Mesodermal cell (in vitro differentiated cells): ENCODE measurements around the gene LYPD4.
"Not testable (repeated sequence)": the region's sequence is repeated elsewhere in the genome, so short reads cannot be mapped to it uniquely, and the experiment has no call there.

Source experiments
- H3K27ac ChIP-seq: 2 replicates; pipeline ENCODE4 v1.7.0; 2013; ENCODE audit warnings: mild to moderate bottlenecking, low read depth, low read length, moderate library complexity; ENCODE audit not compliant: severe bottlenecking
- H3K36me3 ChIP-seq: 2 replicates; pipeline ENCODE4 v1.7.1; 2013; ENCODE audit warnings: mild to moderate bottlenecking, low read length, moderate library complexity; ENCODE audit not compliant: control insufficient read depth, insufficient read depth
- H3K4me1 ChIP-seq: one replicate; pipeline ENCODE4 v1.7.1; 2013; ENCODE audit warnings: mild to moderate bottlenecking, low read length; ENCODE audit not compliant: insufficient read depth, control insufficient read depth, poor library complexity, severe bottlenecking
- H3K4me3 ChIP-seq: 2 replicates; pipeline ENCODE4 v1.7.0; 2013; ENCODE audit warnings: low read length, control low read depth, mild to moderate bottlenecking; ENCODE audit not compliant: insufficient read depth, poor library complexity, severe bottlenecking; ENCODE audit errors: extremely low read depth
- H3K9me3 ChIP-seq: 2 replicates; pipeline ENCODE4 v1.7.1; 2013; ENCODE audit warnings: mild to moderate bottlenecking, low read length, moderate library complexity; ENCODE audit not compliant: control insufficient read depth
- WGBS, 2 experiments: methylation state at CpG; one replicate each; pipeline ENCODE4 v1.1.5; 2013; ENCODE audit warnings: missing lambda C conversion rate in 2 of 2; ENCODE audit not compliant: insufficient coverage in 2 of 2; 5-methylcytosine and 5-hydroxymethylcytosine counted together

Gene LYPD4

GRCh38 chr19:41883463-41883820 lies 39.0 kb upstream of the LYPD4 start:
- peak overlapping the region; percentile 90 for H3K4me3 ChIP-seq
- H3K4me1 ChIP-seq, result peaks cover 22% of the 10 kb centered on the region
- peaks cover 4% of the 10 kb centered on the region for H3K36me3 ChIP-seq
- WGBS, 2 experiments, result 0 to 1% methylated on average over 10 to 23 of the region's 23 CpGs
- H3K9me3 ChIP-seq, result no peaks in the 10 kb centered on the region
- no peak overlapping the region for H3K27ac ChIP-seq

DNA sequence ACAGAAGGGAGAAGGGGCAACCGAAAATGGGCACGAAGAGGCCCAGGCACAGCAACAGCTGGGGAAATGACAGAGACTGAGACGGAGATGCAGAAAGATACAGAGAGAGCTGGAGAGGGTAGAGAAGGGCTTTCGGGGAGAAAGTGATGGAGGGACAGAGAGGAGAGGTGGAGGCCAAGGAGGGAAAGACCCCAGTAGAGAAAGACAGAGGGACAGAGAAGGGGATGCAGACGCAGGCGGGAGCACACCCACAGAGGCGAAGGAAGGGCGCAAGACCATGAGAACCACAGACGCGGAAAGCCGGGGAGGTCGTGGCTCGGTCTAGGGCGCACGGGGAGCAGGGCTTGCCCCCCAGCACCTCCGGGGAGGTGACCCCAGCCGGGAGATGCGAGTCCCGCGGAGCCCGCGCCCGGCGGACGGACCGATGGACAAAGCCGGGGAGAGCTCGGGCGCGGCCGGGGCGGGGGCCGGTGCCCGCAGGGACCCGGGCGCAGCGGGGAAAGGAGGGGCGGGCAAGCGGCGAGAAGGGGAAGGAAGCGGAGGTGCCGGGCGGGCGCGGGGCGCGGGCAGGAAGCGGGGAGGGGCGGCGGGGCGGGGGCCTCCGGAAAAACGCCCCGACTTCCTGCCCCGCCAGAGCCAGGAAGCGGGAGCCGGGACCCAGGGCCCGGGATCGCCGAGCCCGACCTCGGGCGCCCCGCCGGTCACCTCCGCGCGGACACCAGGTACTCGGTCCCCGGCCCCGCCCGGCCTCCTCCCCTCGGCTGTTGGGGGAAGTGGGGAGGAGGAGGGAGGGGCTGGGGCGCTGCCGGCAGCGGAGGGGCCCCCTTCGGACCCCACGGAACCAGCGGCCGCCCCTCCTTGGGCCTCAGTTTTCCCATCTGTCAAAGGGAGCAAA lies 38.3 kb upstream of the LYPD4 start, which contains the start of gene ARHGEF1:
Gene ARHGEF1, plus strand, starts transcription at position 617 of the 895 bp plus-strand sequence. CDS start 4,899 bp downstream, outside the sequence.
- 2 to 6% methylated on average over 46 to 61 of the region's 80 CpGs for WGBS, 2 experiments
- Histone ChIP-seq H3K36me3 (no peaks in the 10 kb centered on the region), H3K4me3 (peak within 1 kb of the TSS; percentile 90), H3K27ac (peak within 1 kb of the TSS; percentile 56), H3K9me3 (no peaks in the 10 kb centered on the region), H3K4me1 (peaks cover 19% of the 10 kb centered on the region)

GRCh38 chr19:41880329-41880708 lies 35.8 kb upstream of the LYPD4 start:
- Histone ChIP-seq H3K36me3 (no peaks in the 10 kb centered on the region), H3K4me3 (no peak overlapping the region), H3K4me1 (no peaks in the 10 kb centered on the region), H3K9me3 (no peaks in the 10 kb centered on the region), H3K27ac (no peak overlapping the region)
- 80% methylated on average over 2 of the region's 5 CpGs; no CpG with 5 or more reads in 1 of the 2 experiments for WGBS, 2 experiments

DNA sequence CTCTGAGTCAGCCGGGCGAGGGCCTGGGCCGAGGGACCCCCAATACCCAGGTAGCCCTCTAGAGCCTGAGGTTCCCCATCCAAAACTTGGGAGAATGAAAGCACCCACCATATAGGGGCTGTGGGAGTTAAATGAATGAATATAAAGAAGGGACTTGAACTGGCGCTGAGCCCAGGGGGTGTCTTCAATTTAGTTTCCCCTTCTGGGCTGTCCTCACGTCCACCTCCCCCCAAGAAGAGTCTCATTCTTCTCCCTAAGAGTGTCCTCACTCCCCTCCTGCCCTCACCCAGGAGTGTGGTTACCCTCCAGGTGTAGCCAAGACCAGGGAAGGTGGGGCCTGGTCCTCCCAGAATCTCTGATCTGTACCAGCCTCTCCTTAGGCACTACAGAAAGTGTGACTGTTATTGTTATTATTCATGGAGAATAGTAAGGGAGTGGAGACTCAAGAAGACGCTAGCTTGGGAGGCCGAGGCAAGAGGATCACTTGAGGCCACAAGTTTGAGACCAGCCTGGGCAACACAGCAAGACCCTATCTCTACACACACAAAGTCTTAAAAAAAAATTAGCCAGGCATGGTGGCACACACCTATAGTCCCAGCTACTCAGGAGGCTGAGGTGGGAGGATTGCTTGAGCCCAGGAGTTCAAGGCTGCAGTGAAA lies 35.3 kb upstream of the LYPD4 start:
- no peak overlapping the region for H3K27ac ChIP-seq
- no peaks in the 10 kb centered on the region for H3K9me3 ChIP-seq
- H3K36me3 ChIP-seq, result no peaks in the 10 kb centered on the region
- WGBS, 2 experiments, result 60 to 100% methylated on average over 1 to 2 of the region's 7 CpGs
- no peaks in the 10 kb centered on the region for H3K4me1 ChIP-seq
- no peak overlapping the region for H3K4me3 ChIP-seq

DNA sequence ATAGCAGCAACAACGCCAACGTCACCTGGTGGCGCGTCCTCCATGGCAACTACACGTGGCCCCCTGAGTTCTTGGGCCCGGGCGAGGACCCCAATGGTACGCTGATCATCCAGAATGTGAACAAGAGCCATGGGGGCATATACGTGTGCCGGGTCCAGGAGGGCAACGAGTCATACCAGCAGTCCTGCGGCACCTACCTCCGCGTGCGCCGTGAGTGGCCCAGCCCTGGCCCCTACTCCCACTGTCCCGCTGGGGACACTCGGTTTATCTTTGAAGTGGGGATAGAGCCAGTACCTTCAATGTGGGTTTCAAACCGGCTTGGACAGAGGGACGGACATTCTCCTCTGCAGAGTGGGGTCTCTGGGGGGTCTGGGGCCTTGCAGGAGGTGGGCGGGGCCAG lies 34.6 kb upstream of the LYPD4 start:
- Histone ChIP-seq H3K27ac (no peak overlapping the region), H3K4me3 (no peak overlapping the region), H3K36me3 (no peaks in the 10 kb centered on the region), H3K4me1 (no peaks in the 10 kb centered on the region), H3K9me3 (no peaks in the 10 kb centered on the region)
- WGBS, 2 experiments, result 91 to 97% methylated on average over 15 to 19 of the region's 21 CpGs

- WGBS, 2 experiments, result 93 to 97% methylated on average over 8 to 10 of the region's 17 CpGs
- no peak overlapping the region for H3K27ac ChIP-seq
- H3K36me3 ChIP-seq, result no peaks in the 10 kb centered on the region
- H3K4me3 ChIP-seq, result no peak overlapping the region
- no peaks in the 10 kb centered on the region for H3K9me3 ChIP-seq
- no peaks in the 10 kb centered on the region for H3K4me1 ChIP-seq
Measured at GRCh38 chr19:41877916-41878905, 33.7 kb upstream of the LYPD4 start.

DNA sequence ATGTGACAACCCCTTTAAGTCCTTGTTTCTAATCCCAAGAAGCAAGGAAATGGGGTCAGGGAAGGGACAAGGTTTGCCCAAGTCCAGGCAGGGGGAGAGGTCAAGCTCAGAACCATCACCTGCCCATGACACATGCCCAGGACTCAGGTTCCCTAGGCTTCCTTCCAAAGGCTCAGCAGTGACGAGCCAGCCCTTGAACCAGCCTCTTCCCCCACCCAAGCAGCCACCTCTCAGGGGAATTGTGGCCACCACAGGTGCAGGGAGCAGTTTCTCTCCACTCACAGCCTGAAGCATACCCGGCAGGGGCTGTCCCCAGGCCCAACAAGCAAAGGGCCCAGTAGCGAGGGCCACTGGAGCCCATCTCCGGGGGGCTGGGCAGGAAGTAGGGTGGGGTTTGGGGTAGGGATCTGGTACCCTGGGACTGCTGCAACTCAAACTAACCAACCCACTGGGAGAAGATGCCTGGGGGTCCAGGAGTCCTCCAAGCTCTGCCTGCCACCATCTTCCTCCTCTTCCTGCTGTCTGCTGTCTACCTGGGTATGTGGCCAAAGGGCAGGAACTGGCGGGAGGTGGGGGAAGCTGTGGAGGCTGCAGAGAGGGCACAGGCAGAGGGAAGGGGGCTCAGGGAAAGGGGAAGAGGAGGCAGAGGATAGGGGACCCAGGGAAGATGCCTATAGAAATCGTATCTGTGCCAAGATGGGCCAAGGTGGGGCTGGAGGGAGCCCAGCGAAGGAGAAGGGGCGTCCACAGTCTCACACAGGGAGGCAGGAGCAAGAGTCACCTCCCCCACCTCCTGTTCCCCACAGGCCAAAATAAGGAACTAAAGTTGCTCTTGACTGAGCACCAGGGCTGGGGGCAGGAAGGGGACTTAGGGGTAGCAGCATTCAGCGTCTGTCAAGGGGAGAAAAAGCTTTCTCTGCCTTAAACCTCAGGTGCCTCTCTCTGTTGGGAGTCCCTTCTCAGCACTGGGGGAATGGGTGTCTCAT lies 32.7 kb upstream of the LYPD4 start, which contains the start of gene CD79A:
Gene CD79A, plus strand, starts transcription at position 433 of the 986 bp plus-strand sequence. Its CDS starts 26 bp downstream, at position 459.
- Histone ChIP-seq H3K27ac (no peak within 1 kb of the TSS), H3K4me3 (no peak within 1 kb of the TSS), H3K9me3 (no peaks in the 10 kb centered on the region), H3K36me3 (peaks cover 5% of the 10 kb centered on the region), H3K4me1 (no peaks in the 10 kb centered on the region)
- WGBS, 2 experiments, result 75 to 77% methylated on average over 4 to 6 of the region's 9 CpGs

- H3K36me3 ChIP-seq, result peaks cover 16% of the 10 kb centered on the region
- H3K4me1 ChIP-seq, H3K27ac ChIP-seq, H3K4me3 ChIP-seq, H3K9me3 ChIP-seq: not testable (repeated sequence)
- 60 to 82% methylated on average over 1 to 3 of the region's 3 CpGs for WGBS, 2 experiments
Measured at GRCh38 chr19:41875973-41876372, 31.5 kb upstream of the LYPD4 start.

DNA sequence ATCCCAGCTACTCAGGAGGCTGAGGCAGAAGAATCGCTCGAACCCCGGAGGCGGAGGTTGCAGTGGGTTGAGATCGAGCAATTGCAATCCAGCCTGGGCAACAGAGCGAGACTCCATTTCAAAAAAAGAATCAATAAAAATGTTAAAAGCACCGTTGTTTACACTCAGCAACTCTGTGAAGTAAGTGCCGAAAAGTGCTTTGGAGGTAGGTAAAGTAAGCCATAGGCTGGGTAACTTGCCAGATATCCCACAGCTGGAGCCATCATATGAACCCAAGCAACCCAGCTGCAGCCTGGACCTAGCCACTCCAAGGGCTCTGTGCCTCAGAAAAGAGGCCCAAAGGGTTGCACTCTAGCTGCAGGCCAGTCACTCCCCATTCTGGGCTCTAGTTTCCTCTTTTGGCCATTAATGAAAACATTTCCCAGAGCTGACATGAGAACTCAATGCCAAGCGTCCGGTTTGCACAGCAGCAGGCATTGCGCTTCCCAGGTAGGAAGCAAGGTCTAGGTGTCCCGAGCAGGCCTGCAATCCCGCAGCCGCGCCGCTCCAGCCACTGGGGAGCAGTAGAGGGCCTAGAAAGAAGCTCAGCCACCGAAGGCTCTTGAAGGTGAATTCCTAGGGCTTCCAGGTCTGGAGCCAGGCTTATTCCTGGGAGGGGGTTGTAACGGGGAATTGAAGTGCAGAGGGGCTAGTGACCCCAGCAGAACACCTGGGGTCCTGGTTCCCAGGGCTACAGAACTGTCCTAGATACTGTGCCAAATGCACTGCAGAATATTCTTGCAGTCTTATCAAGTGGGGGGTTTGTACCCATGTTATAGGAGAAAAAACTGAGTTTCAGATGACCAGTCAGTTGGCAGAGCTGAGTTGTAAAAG lies 28.5 kb upstream of the LYPD4 start:
- Histone ChIP-seq H3K36me3 (peaks cover 46% of the 10 kb centered on the region), H3K27ac (no peak overlapping the region), H3K4me3 (no peak overlapping the region), H3K9me3 (no peaks in the 10 kb centered on the region), H3K4me1 (no peaks in the 10 kb centered on the region)
- 48 to 61% methylated on average over 11 to 16 of the region's 18 CpGs for WGBS, 2 experiments
